B cell (primary cell): ENCODE results near the gene MRTFA. TPM values are rescaled to one million over a fixed set of nuclear protein-coding genes. Genes with fewer than 3 reads are reported as not detected.

Source experiments
- ATAC-seq: fragments of 200-7000 bp; cut with Tn5 transposase; one replicate; pipeline ENCODE4 v1.10.0; 2021; ENCODE audit warnings: low read depth, mild to moderate bottlenecking, moderate number of reproducible peaks, moderate library complexity
- CTCF ChIA-PET: fragments of 350-600 bp; sonication (Branson Sonifier 250); formaldehyde crosslinking; loops from one replicate; lab custom pipeline; 2021; ENCODE audit warnings: antibody characterized with exemption, inconsistent platforms; lab: Charles Lee
- POLR2A ChIA-PET: fragments of 350-600 bp; sonication (Branson Sonifier 250); formaldehyde crosslinking; loops from one replicate; lab custom pipeline; 2021; ENCODE audit warnings: antibody characterized with exemption; lab: Charles Lee
- DNase-seq: peaks from one replicate; pipeline ENCODE4 v3.0.0; 2013
- H2AFZ ChIP-seq: 2 replicates; pipeline ENCODE4 v1.6.1; 2012; ENCODE audit warnings: mild to moderate bottlenecking, low read depth, low read length; ENCODE audit not compliant: insufficient read depth, poor library complexity, severe bottlenecking
- H3K27ac ChIP-seq, 2 donors: 1 replicate in 1 of 2; 2 replicates in 1 of 2; pipeline ENCODE4 v1.5.1; 2012 to 2013; ENCODE audit warnings: low read length in 2 of 2, mild to moderate bottlenecking in 2 of 2, moderate library complexity in 1 of 2
- H3K27me3 ChIP-seq, 4 experiments: fragments of 200-600 bp in 1 of 4; sonication (generic) in 1 of 4; replicated peaks in 1 of 4; 1 replicate in 2 of 4; 2 replicates in 2 of 4; pipeline versions ENCODE4 v1.6.1 to v1.7.0; 2013 to 2016; ENCODE audit warnings: low read length in 3 of 4, mild to moderate bottlenecking in 2 of 4, mixed read lengths in 1 of 4, moderate library complexity in 1 of 4; ENCODE audit not compliant: insufficient read depth in 4 of 4, control insufficient read depth in 3 of 4; ENCODE audit errors: control extremely low read depth in 1 of 4
- H3K36me3 ChIP-seq, 2 experiments: replicated peaks in 1 of 2; 1 replicate in 1 of 2; 2 replicates in 1 of 2; pipeline versions ENCODE4 v1.6.1 to v1.7.1; 2013; ENCODE audit warnings: low read length in 1 of 2; ENCODE audit not compliant: insufficient read depth in 2 of 2, control insufficient read depth in 1 of 2; ENCODE audit errors: control extremely low read depth in 1 of 2, extremely low read depth in 1 of 2
- H3K4me1 ChIP-seq, 2 donors: fragments of 200-600 bp in 1 of 2; sonication (generic) in 1 of 2; 1 replicate in 1 of 2; 2 replicates in 1 of 2; pipeline versions ENCODE4 v1.5.1 to v1.6.1; 2013 to 2017; ENCODE audit warnings: low read length in 2 of 2; ENCODE audit not compliant: control insufficient read depth in 2 of 2, insufficient read depth in 2 of 2
- H3K4me2 ChIP-seq: replicated peaks from 2 replicates; pipeline ENCODE3; 2012; ENCODE audit warnings: mild to moderate bottlenecking, low read depth, low read length; ENCODE audit not compliant: poor library complexity, severe bottlenecking
- H3K4me3 ChIP-seq, 5 experiments: fragments of 200-600 bp in 1 of 5; sonication (generic) in 1 of 5; 1 replicate in 3 of 5; 2 replicates in 2 of 5; pipeline versions ENCODE4 v1.5.1 to v1.7.0; 2011 to 2016; ENCODE audit warnings: low read length in 4 of 5, mild to moderate bottlenecking in 4 of 5, low read depth in 2 of 5, control low read depth in 1 of 5, moderate library complexity in 1 of 5; ENCODE audit not compliant: insufficient read depth in 1 of 5; ENCODE audit errors: control extremely low read depth in 1 of 5, extremely low read depth in 1 of 5
- H3K79me2 ChIP-seq: fragments of 200-600 bp; sonication (generic); one replicate; pipeline ENCODE4 v1.6.0; 2016; ENCODE audit warnings: low read length; ENCODE audit not compliant: control insufficient read depth, insufficient read depth
- H3K9ac ChIP-seq: fragments of 200-600 bp; sonication (generic); 2 replicates; pipeline ENCODE4 v1.6.1; 2017; ENCODE audit warnings: mild to moderate bottlenecking, low read length, moderate library complexity
- H3K9me3 ChIP-seq, 3 donors: one replicate each; pipeline versions ENCODE4 v1.6.1 to v1.7.1; 2013; ENCODE audit warnings: low read length in 2 of 3; ENCODE audit not compliant: control insufficient read depth in 2 of 3, insufficient read depth in 1 of 3; ENCODE audit errors: control extremely low read depth in 1 of 3
- H4K20me1 ChIP-seq: 2 replicates; pipeline ENCODE4 v1.6.0; 2012; ENCODE audit warnings: mild to moderate bottlenecking, low read length; ENCODE audit not compliant: insufficient read depth, control insufficient read depth, poor library complexity, severe bottlenecking
- H3K27ac Mint-ChIP-seq: one replicate; pipeline ENCODE4 v1.8.0; 2021; ENCODE audit warnings: mixed read lengths
- H3K27me3 Mint-ChIP-seq: one replicate; pipeline ENCODE4 v1.8.0; 2021; ENCODE audit warnings: mixed read lengths
- H3K4me1 Mint-ChIP-seq: one replicate; pipeline ENCODE4 v1.8.0; 2021; ENCODE audit warnings: mixed read lengths
- H3K4me3 Mint-ChIP-seq: one replicate; pipeline ENCODE4 v1.8.0; 2021; ENCODE audit warnings: mixed read lengths
- H3K9me3 Mint-ChIP-seq: one replicate; pipeline ENCODE4 v1.8.0; 2022; ENCODE audit warnings: mixed read lengths; ENCODE audit not compliant: insufficient read depth
- CTCF ChIP-seq: fragments of 200-600 bp; IDR thresholded peaks from one replicate; pipeline ENCODE4 v1.8.0; 2022; ENCODE audit warnings: antibody characterized with exemption, mild to moderate bottlenecking
- EZH2 ChIP-seq: IDR thresholded peaks from 2 replicates; pipeline ENCODE4 v1.6.1; 2012; ENCODE audit warnings: borderline replicate concordance, low read depth, mild to moderate bottlenecking, moderate library complexity, low read length; ENCODE audit not compliant: insufficient read depth, poor library complexity, severe bottlenecking
- WGBS: methylation state at CpG from one replicate; pipeline ENCODE4 v1.1.5; 2013; ENCODE audit warnings: missing lambda C conversion rate; ENCODE audit not compliant: insufficient coverage; 5-methylcytosine and 5-hydroxymethylcytosine counted together
- intact Hi-C: fragments of 100-400 bp; cut with micrococcal nuclease; formaldehyde crosslinking; loops from one replicate; pipeline ENCODE4 v1.10.0; 2022
- polyA plus RNA-seq: library from polyadenylated mRNA; depleted of rRNA; stranded (reverse); fragments of >200 nt; gene quantifications from 2 replicates; pipeline ENCODE4 v1.2.3, GENCODE V29; 2012
- total RNA-seq, 2 donors: library from RNA; stranded (reverse); fragments of 120-200 nt in 1 of 2; gene quantifications; 1 replicate in 1 of 2; 2 replicates in 1 of 2; pipeline versions ENCODE4 v1.2.3 to v1.2.4, GENCODE V29; 2013 to 2022

MRTFA gene
- total and polyA plus RNA-seq, 2 donors (not counting 1 experiment from before 2014, with no cell fraction given): 28.9 to 82.6 TPM

GRCh38 chr22:40433416-40434090 is 203.0 kb downstream of the MRTFA start:
- Histone ChIP-seq H3K27me3 (no peaks in the 10 kb centered on the region), H3K79me2 (peaks cover 51% of the 10 kb centered on the region), H4K20me1 (peaks cover 15% of the 10 kb centered on the region), H3K27ac (peak overlapping the region; percentile 61 to 69), H3K4me1 (peaks cover 66 to 82% of the 10 kb centered on the region in 2 donors), H3K9me3 (no peaks in the 10 kb centered on the region), H3K9ac (no peak overlapping the region), H3K4me2 (peak overlapping the region; percentile 31), H3K36me3 (peaks cover 18 to 54% of the 10 kb centered on the region in 2 experiments), H3K4me3 (no peak overlapping the region), H2AFZ (no peak overlapping the region)
- Mint-ChIP-seq H3K4me1 (peaks cover 83% of the 10 kb centered on the region), H3K27me3 (no peaks in the 10 kb centered on the region), H3K4me3 (peak overlapping the region; percentile 59), H3K9me3 (no peaks in the 10 kb centered on the region), H3K27ac (peak overlapping the region; percentile 82)
- WGBS: no CpG with 5 or more reads among the region's 3 CpGs
- no peak for TF ChIP-seq EZH2
- TF ChIP-seq CTCF: no peak
- intact Hi-C loops: no loop called here
- ChIA-PET CTCF (interaction anchor here (0.6 to 11.5 kb wide), 9 partner anchors 14 to 214 kb away, joined by 3 to 232 read pairs (median 3); no protein-coding TSS in a partner anchor), POLR2A (interaction anchor here (0.6 kb wide), 1 partner anchor 215 kb away, joined by 6 read pairs; no protein-coding TSS in a partner anchor)
- ATAC-seq (no peak), DNase-seq (no peak)

- H3K36me3 ChIP-seq: peaks cover 21 to 64% of the 10 kb centered on the region in 2 experiments
- DNase-seq (no peak), ATAC-seq (no peak)
- WGBS: 55% methylated on average over 2 of the region's 2 CpGs
- no peak overlapping the region for H3K9ac ChIP-seq
- no peak overlapping the region for H3K4me3 ChIP-seq
- TF ChIP-seq CTCF (no peak), EZH2 (no peak)
- Mint-ChIP-seq H3K9me3 (no peaks in the 10 kb centered on the region), H3K4me3 (no peak overlapping the region), H3K27ac (peak overlapping the region; percentile 68), H3K27me3 (no peaks in the 10 kb centered on the region), H3K4me1 (peaks cover 74% of the 10 kb centered on the region)
- H2AFZ ChIP-seq: no peak overlapping the region
- ChIA-PET POLR2A (no interaction called here), CTCF (interaction anchor here (0.6 to 11.5 kb wide), 7 partner anchors 13 to 215 kb away, joined by 3 to 232 read pairs (median 5); no protein-coding TSS in a partner anchor)
- intact Hi-C loops: no loop called here
- peaks cover 55% of the 10 kb centered on the region for H3K79me2 ChIP-seq
- H3K4me1 ChIP-seq: peaks cover 57 to 73% of the 10 kb centered on the region in 2 donors
- peak overlapping the region; percentile 28 to 69 for H3K27ac ChIP-seq
- H3K9me3 ChIP-seq: no peaks in the 10 kb centered on the region
- peaks cover 15% of the 10 kb centered on the region for H4K20me1 ChIP-seq
- H3K4me2 ChIP-seq: peak overlapping the region; percentile 31
- H3K27me3 ChIP-seq: no peaks in the 10 kb centered on the region
These were observed 203.9 kb downstream of the MRTFA start for GRCh38 chr22:40432625-40433024.
